ENCODE measurements around the gene FALEC. TPM values are rescaled to one million over a fixed set of nuclear protein-coding genes. Genes with fewer than 3 reads are reported as not detected.

The FALEC gene
- total RNA-seq, 1 donor from 2014 or later = 0.43 TPM

DNA sequence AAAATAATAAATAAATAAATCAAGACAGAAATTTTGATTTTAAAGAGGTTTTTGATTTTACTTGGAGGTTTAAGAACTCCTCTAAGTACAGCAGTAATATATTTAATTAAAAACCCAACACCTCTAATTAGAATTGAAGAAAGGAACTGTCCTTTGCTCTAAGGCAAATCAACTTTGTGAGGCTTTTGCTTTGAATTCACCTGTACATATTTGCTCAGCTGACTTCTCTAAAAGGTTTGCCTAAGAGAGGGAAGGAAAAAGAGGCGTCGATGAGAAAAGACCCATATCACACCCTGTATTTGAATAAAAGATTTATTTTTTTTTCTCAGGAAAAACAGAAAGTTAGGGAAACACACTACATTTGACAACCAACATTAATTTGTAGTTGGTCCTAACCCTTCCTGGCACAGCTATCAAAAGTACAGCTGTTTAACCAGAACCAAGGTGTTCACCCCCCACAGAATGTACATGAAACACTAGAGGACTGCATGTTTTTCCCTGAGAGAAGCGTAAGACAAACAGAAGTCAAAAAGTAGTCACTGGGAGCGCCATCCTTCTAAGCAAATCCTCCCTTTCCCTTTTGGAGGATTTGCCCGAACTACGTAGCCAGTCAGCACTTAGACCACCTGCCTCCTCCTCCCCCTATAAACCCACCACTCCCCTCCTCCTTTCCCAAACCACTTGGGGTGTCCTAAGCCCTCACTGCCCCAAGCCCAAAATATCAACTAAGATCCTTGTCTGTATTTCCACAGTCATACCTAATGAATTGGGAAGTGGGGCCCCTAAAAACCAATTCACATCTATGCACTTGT lies 58.9 kb downstream of the FALEC start:
- peak overlapping the region; percentile 98 for H3K27ac ChIP-seq (ENCODE audit: low read depth, low read length)
- Mint-ChIP-seq H3K4me3 (ENCODE audit: unreplicated experiment) (peak overlapping the region; percentile 100), H3K4me1 (ENCODE audit: low read depth, unreplicated experiment) (peaks cover 30% of the 10 kb centered on the region), H3K9me3 (ENCODE audit: unreplicated experiment) (no peaks in the 10 kb centered on the region), H3K27ac (ENCODE audit: unreplicated experiment) (peak overlapping the region; percentile 93), H3K36me3 (ENCODE audit: low read depth, unreplicated experiment) (peaks cover 51% of the 10 kb centered on the region), H3K27me3 (ENCODE audit: low read depth, unreplicated experiment) (no peaks in the 10 kb centered on the region)
- FAIRE-seq = no peak
- peak overlapping the region; percentile 96 for H3K4me2 ChIP-seq (ENCODE audit: low read length)
- peaks cover 56% of the 10 kb centered on the region for H3K36me3 ChIP-seq (ENCODE audit: insufficient read depth, low read length)
- H4K20me1 ChIP-seq (ENCODE audit: insufficient read depth, low read length) = peaks cover 91% of the 10 kb centered on the region
- peak overlapping the region; percentile 98 for H3K4me3 ChIP-seq (ENCODE audit: insufficient read depth, low read depth, low read length)
- H3K27me3 ChIP-seq (ENCODE audit: insufficient read depth, low read length) = no peaks in the 10 kb centered on the region
- no peaks in the 10 kb centered on the region for H3K9me3 ChIP-seq (ENCODE audit: insufficient read depth, low read depth, low read length)
- TF ChIP-seq EZH2 (IDR thresholded peaks at IDR 0.05; ENCODE audit: insufficient read depth, low read length) = no peak
- TF ChIP-seq CTCF (IDR thresholded peaks at IDR 0.05; ENCODE audit: insufficient read depth, low read depth, low read length) = no peak
- DNase-seq (ENCODE audit: low read depth) = no peak
- no peak overlapping the region for H2AFZ ChIP-seq (ENCODE audit: low read depth, low read length)
- H3K79me2 ChIP-seq (ENCODE audit: insufficient read depth, low read length) = peaks cover 92% of the 10 kb centered on the region
- peaks cover 43% of the 10 kb centered on the region for H3K4me1 ChIP-seq (ENCODE audit: insufficient read depth, low read length)
- peak overlapping the region; percentile 98 for H3K9ac ChIP-seq (ENCODE audit: low read length)

- Histone ChIP-seq H3K4me2 (ENCODE audit: low read length) (peak overlapping the region; percentile 96), H3K36me3 (ENCODE audit: insufficient read depth, low read length) (peaks cover 56% of the 10 kb centered on the region), H3K4me1 (ENCODE audit: insufficient read depth, low read length) (peaks cover 39% of the 10 kb centered on the region), H3K9me3 (ENCODE audit: insufficient read depth, low read depth, low read length) (no peaks in the 10 kb centered on the region), H3K4me3 (ENCODE audit: insufficient read depth, low read depth, low read length) (peak overlapping the region; percentile 98), H2AFZ (ENCODE audit: low read depth, low read length) (no peak overlapping the region), H3K27ac (ENCODE audit: low read depth, low read length) (peak overlapping the region; percentile 98), H3K79me2 (ENCODE audit: insufficient read depth, low read length) (peaks cover 89% of the 10 kb centered on the region), H3K9ac (ENCODE audit: low read length) (peak overlapping the region; percentile 98), H3K27me3 (ENCODE audit: insufficient read depth, low read length) (no peaks in the 10 kb centered on the region), H4K20me1 (ENCODE audit: insufficient read depth, low read length) (peaks cover 86% of the 10 kb centered on the region)
- DNase-seq (ENCODE audit: low read depth) (no peak), FAIRE-seq (no peak)
- H3K4me3 Mint-ChIP-seq (ENCODE audit: unreplicated experiment) = peak overlapping the region; percentile 100
- H3K4me1 Mint-ChIP-seq (ENCODE audit: low read depth, unreplicated experiment) = peaks cover 24% of the 10 kb centered on the region
- TF ChIP-seq CTCF (IDR thresholded peaks at IDR 0.05; ENCODE audit: insufficient read depth, low read depth, low read length) = no peak
- no peak for TF ChIP-seq EZH2 (IDR thresholded peaks at IDR 0.05; ENCODE audit: insufficient read depth, low read length)
- H3K27me3 Mint-ChIP-seq (ENCODE audit: low read depth, unreplicated experiment) = no peaks in the 10 kb centered on the region
- H3K36me3 Mint-ChIP-seq (ENCODE audit: low read depth, unreplicated experiment) = peaks cover 51% of the 10 kb centered on the region
- H3K27ac Mint-ChIP-seq (ENCODE audit: unreplicated experiment) = peak overlapping the region; percentile 93
- H3K9me3 Mint-ChIP-seq (ENCODE audit: unreplicated experiment) = no peaks in the 10 kb centered on the region
Observed at GRCh38 chr1:150575072-150575489, 59.5 kb downstream of the FALEC start.
